Activated T-helper 17 cell treated with anti-CD3 and anti-CD28 coated beads, Interleukin-2, amount 50 U/mL, for 72 hours (primary cell): ENCODE measurements around the gene GCLC. TPM values are rescaled to one million over a fixed set of nuclear protein-coding genes. Genes with fewer than 3 reads are reported as not detected.
A peak's percentile ranks its signal among the peaks of the same experiment; 100 is the strongest.
"Not testable (repeated sequence)": the region's sequence is repeated elsewhere in the genome, so short reads cannot be mapped to it uniquely, and the experiment has no call there.

Experiments
- ATAC-seq: fragments of 150-1000 bp; cut with Tn5 transposase; replicated peaks from 2 replicates; pipeline ENCODE4 v1.10.0; 2021; ENCODE audit warnings: mild to moderate bottlenecking, moderate library complexity
- H3K27ac Mint-ChIP-seq: one replicate; pipeline ENCODE4 v1.8.0; 2022; ENCODE audit warnings: mixed read lengths
- H3K27me3 Mint-ChIP-seq: one replicate; pipeline ENCODE4 v1.8.0; 2022; ENCODE audit warnings: mixed read lengths
- H3K36me3 Mint-ChIP-seq: one replicate; pipeline ENCODE4 v1.8.0; 2022; ENCODE audit warnings: low read depth, mild to moderate bottlenecking, mixed read lengths
- H3K4me1 Mint-ChIP-seq: one replicate; pipeline ENCODE4 v1.8.0; 2022; ENCODE audit warnings: mixed read lengths
- H3K4me3 Mint-ChIP-seq: one replicate; pipeline ENCODE4 v1.8.0; 2022; ENCODE audit warnings: mild to moderate bottlenecking, mixed read lengths
- H3K9me3 Mint-ChIP-seq: one replicate; pipeline ENCODE4 v1.8.0; 2022; ENCODE audit warnings: mixed read lengths
- total RNA-seq, 2 donors: library from RNA; stranded (reverse); gene quantifications; one replicate each; pipeline ENCODE4 v1.2.3, GENCODE V29; 2022

GCLC gene
- total RNA-seq, 2 donors from 2014 or later = 36.1 to 48.2 TPM

- H3K36me3 Mint-ChIP-seq = peaks cover 58% of the 10 kb centered on the region
- peaks cover 5% of the 10 kb centered on the region for H3K4me1 Mint-ChIP-seq
- H3K9me3 Mint-ChIP-seq = no peaks in the 10 kb centered on the region
- no peak for ATAC-seq
- H3K27me3 Mint-ChIP-seq = peaks cover 3% of the 10 kb centered on the region
- no peak overlapping the region for H3K4me3 Mint-ChIP-seq
- no peak overlapping the region for H3K27ac Mint-ChIP-seq
These were observed 46.3 kb downstream of the GCLC start for GRCh38 chr6:53498649-53499048.

- Mint-ChIP-seq H3K36me3 (peaks cover 51% of the 10 kb centered on the region), H3K4me1 (peaks cover 11% of the 10 kb centered on the region), H3K27ac (no peak overlapping the region), H3K4me3 (no peak overlapping the region), H3K9me3 (no peaks in the 10 kb centered on the region), H3K27me3 (peaks cover 3% of the 10 kb centered on the region)
- no peak for ATAC-seq
These were observed 47.0 kb downstream of the GCLC start for GRCh38 chr6:53497905-53498304.

- peaks cover 41% of the 10 kb centered on the region for H3K36me3 Mint-ChIP-seq
- peak; percentile 25 for ATAC-seq
- H3K27me3 Mint-ChIP-seq = peaks cover 3% of the 10 kb centered on the region
- H3K27ac Mint-ChIP-seq = no peak overlapping the region
- H3K4me1 Mint-ChIP-seq = peaks cover 12% of the 10 kb centered on the region
- no peak overlapping the region for H3K4me3 Mint-ChIP-seq
- no peaks in the 10 kb centered on the region for H3K9me3 Mint-ChIP-seq
These were observed 48.0 kb downstream of the GCLC start for GRCh38 chr6:53496797-53497375.

- Mint-ChIP-seq H3K4me1 (peaks cover 12% of the 10 kb centered on the region), H3K4me3 (no peak overlapping the region), H3K27ac (no peak overlapping the region), H3K27me3 (peaks cover 3% of the 10 kb centered on the region), H3K36me3 (peaks cover 32% of the 10 kb centered on the region), H3K9me3 (no peaks in the 10 kb centered on the region)
- ATAC-seq = no peak
These were observed 49.1 kb downstream of the GCLC start for GRCh38 chr6:53495506-53496499.

GRCh38 chr6:53494076-53494475, 50.8 kb downstream of the GCLC start:
- H3K27me3 Mint-ChIP-seq = peaks cover 3% of the 10 kb centered on the region
- peak overlapping the region; percentile 48 for H3K4me3 Mint-ChIP-seq
- H3K27ac Mint-ChIP-seq = peak overlapping the region; percentile 68
- no peak for ATAC-seq
- no peaks in the 10 kb centered on the region for H3K9me3 Mint-ChIP-seq
- peaks cover 12% of the 10 kb centered on the region for H3K4me1 Mint-ChIP-seq
- H3K36me3 Mint-ChIP-seq = peaks cover 15% of the 10 kb centered on the region

- Mint-ChIP-seq H3K4me1 (peaks cover 12% of the 10 kb centered on the region), H3K4me3 (peak overlapping the region; percentile 48), H3K27me3 (peaks cover 3% of the 10 kb centered on the region), H3K9me3 (no peaks in the 10 kb centered on the region), H3K27ac (peak overlapping the region; percentile 68), H3K36me3 (peaks cover 10% of the 10 kb centered on the region)
- no peak for ATAC-seq
These were observed 51.3 kb downstream of the GCLC start for GRCh38 chr6:53493635-53494025.

- H3K27ac Mint-ChIP-seq = peak overlapping the region; percentile 68
- peaks cover 4% of the 10 kb centered on the region for H3K36me3 Mint-ChIP-seq
- H3K9me3 Mint-ChIP-seq = no peaks in the 10 kb centered on the region
- H3K27me3 Mint-ChIP-seq = peaks cover 3% of the 10 kb centered on the region
- peaks cover 12% of the 10 kb centered on the region for H3K4me1 Mint-ChIP-seq
- peak overlapping the region; percentile 48 for H3K4me3 Mint-ChIP-seq
- peak; percentile 98 for ATAC-seq
These were observed 51.9 kb downstream of the GCLC start for GRCh38 chr6:53492860-53493634.

GRCh38 chr6:53487080-53487479, 57.8 kb downstream of the GCLC start:
- Mint-ChIP-seq H3K27me3 (peaks cover 19% of the 10 kb centered on the region), H3K27ac (no peak overlapping the region), H3K4me3 (no peak overlapping the region), H3K4me1 (peaks cover 1% of the 10 kb centered on the region), H3K36me3 (no peaks in the 10 kb centered on the region), H3K9me3 (no peaks in the 10 kb centered on the region)
- ATAC-seq = no peak

- Mint-ChIP-seq H3K36me3 (no peaks in the 10 kb centered on the region), H3K27ac (no peak overlapping the region), H3K9me3 (no peaks in the 10 kb centered on the region), H3K27me3 (peaks cover 19% of the 10 kb centered on the region), H3K4me1 (peaks cover 5% of the 10 kb centered on the region), H3K4me3 (no peak overlapping the region)
- no peak for ATAC-seq
These were observed 58.2 kb downstream of the GCLC start for GRCh38 chr6:53486679-53487078.

- Mint-ChIP-seq H3K9me3 (no peaks in the 10 kb centered on the region), H3K27me3 (peaks cover 19% of the 10 kb centered on the region), H3K27ac (no peak overlapping the region), H3K36me3 (no peaks in the 10 kb centered on the region), H3K4me1 (peaks cover 18% of the 10 kb centered on the region), H3K4me3 (peak overlapping the region; percentile 11)
- peak; percentile 43 for ATAC-seq
These were observed 60.2 kb downstream of the GCLC start for GRCh38 chr6:53484476-53485280.

GRCh38 chr6:53483423-53484353, 61.2 kb downstream of the GCLC start:
- peaks cover 19% of the 10 kb centered on the region for H3K27me3 Mint-ChIP-seq
- no peak overlapping the region for H3K27ac Mint-ChIP-seq
- peak; percentile 49 for ATAC-seq
- H3K9me3 Mint-ChIP-seq = no peaks in the 10 kb centered on the region
- no peaks in the 10 kb centered on the region for H3K36me3 Mint-ChIP-seq
- peaks cover 18% of the 10 kb centered on the region for H3K4me1 Mint-ChIP-seq
- H3K4me3 Mint-ChIP-seq = peak overlapping the region; percentile 11

GRCh38 chr6:53481323-53481722, 63.6 kb downstream of the GCLC start:
- peak; percentile 82 for ATAC-seq
- Mint-ChIP-seq H3K36me3 (no peaks in the 10 kb centered on the region), H3K4me3 (peak overlapping the region; percentile 6), H3K27ac (peak overlapping the region; percentile 12), H3K27me3 (peaks cover 4% of the 10 kb centered on the region), H3K4me1 (peaks cover 18% of the 10 kb centered on the region), H3K9me3 (no peaks in the 10 kb centered on the region)

- peak overlapping the region; percentile 6 for H3K4me3 Mint-ChIP-seq
- H3K9me3 Mint-ChIP-seq, ATAC-seq, H3K36me3 Mint-ChIP-seq, H3K27me3 Mint-ChIP-seq: not testable (repeated sequence)
- peak overlapping the region; percentile 12 for H3K27ac Mint-ChIP-seq
- H3K4me1 Mint-ChIP-seq = peaks cover 18% of the 10 kb centered on the region
These were observed 64.1 kb downstream of the GCLC start for GRCh38 chr6:53480774-53481173.
